H54 (cell line): Measurements from ENCODE around the gene TULP4.

Experiments used
- DNase-seq: peaks from one replicate; pipeline ENCODE4 v3.0.0; 2011; ENCODE audit warnings: low spot score, mixed read lengths; ENCODE audit not compliant: insufficient read length
- FAIRE-seq: peaks from 3 replicates; lab custom pipeline; 2011; peaks lifted over from hg19 to GRCh38; lab: Jason Lieb, UNC
- POLR2A ChIP-seq: IDR thresholded peaks from 2 replicates; pipeline ENCODE4 v1.6.1; 2011; ENCODE audit warnings: low read depth, mild to moderate bottlenecking, low read length

Gene TULP4

DNA sequence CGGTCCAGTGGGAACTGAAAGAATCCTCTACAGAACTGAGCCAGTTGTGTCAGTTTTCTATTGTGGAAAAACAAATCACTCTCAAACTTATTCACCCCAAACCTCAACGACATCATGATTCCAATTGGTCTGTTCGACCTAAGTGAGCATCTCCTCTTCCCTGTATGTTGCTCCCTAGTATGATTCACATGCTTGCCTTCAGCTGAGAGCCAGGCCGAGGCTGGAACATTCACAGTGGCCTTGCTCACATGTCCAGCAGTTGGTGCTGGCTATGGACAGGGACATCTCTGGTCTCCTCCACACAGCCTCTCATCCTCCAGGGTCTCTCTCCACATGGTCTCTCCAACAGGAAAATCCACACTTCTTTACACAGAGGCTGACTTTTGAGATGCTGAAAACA lies 219.3 kb downstream of the TULP4 start:
- no peak for TF ChIP-seq POLR2A
- no peak for DNase-seq
- no peak for FAIRE-seq

GRCh38 chr6:158531970-158532369 lies 219.7 kb downstream of the TULP4 start:
- no peak for FAIRE-seq
- TF ChIP-seq POLR2A, result no peak
- DNase-seq, result no peak

GRCh38 chr6:158536084-158536890 lies 224.0 kb downstream of the TULP4 start:
- TF ChIP-seq POLR2A, result no peak
- FAIRE-seq (no peak), DNase-seq (peak; percentile 65)

GRCh38 chr6:158536891-158537798 lies 224.9 kb downstream of the TULP4 start:
- no peak for TF ChIP-seq POLR2A
- DNase-seq (peak; percentile 22), FAIRE-seq (no peak)

- DNase-seq (no peak), FAIRE-seq (no peak)
- no peak for TF ChIP-seq POLR2A
These were observed 226.5 kb downstream of the TULP4 start for GRCh38 chr6:158538741-158539140.

GRCh38 chr6:158539413-158539812 lies 227.1 kb downstream of the TULP4 start:
- DNase-seq (no peak), FAIRE-seq (no peak)
- TF ChIP-seq POLR2A, result no peak

- no peak for FAIRE-seq
- no peak for TF ChIP-seq POLR2A
- no peak for DNase-seq
These were observed 227.6 kb downstream of the TULP4 start for GRCh38 chr6:158539881-158540280.

GRCh38 chr6:158543606-158544185 lies 231.4 kb downstream of the TULP4 start:
- no peak for DNase-seq
- no peak for TF ChIP-seq POLR2A
- no peak for FAIRE-seq

GRCh38 chr6:158544428-158544827 lies 232.2 kb downstream of the TULP4 start:
- no peak for TF ChIP-seq POLR2A
- no peak for DNase-seq
- FAIRE-seq, result no peak

DNA sequence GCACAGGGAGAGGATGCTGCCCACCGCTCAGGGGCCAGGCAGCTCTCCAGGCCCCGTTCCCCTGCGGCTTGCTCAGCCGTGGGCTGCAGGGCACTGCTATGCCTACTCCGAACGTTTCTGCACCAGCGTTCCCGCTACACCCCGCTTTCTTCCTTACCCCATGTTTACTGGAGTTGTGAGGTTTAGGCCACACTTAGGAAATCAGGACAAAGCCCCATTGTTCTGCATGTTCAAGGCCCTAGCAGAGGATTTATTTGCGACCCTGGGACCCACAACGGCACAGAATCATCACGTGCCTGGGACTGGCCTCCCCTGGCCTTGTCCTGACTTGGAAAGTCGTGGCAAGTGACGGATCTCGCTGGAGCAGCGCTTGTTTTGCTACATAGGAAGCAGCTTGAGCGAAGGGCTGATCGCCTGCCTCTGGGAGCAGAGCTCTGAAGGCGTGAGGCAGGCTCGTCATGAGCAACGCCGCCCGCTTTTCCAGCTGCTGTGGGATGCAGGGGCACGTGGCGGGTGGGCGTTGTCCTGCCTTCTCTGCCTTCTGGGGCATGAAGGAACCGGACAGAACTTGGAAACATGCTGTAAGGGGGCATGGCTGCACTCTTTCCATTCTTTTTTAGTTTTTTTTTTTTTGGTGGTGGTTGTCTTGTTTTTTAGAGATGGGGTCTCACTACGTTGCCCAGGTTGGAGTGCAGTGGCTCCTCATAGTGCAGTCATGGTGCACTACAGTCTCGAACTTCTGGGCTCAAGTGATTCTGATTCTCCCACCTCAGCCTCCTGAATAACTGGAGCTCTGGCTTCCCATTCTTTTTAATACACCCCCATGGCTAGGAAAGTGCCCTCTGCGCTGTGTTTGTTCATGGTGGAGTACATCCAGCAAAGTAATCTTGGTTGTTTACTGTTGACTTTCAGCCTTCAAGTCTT lies 233.0 kb downstream of the TULP4 start:
- DNase-seq (no peak), FAIRE-seq (no peak)
- TF ChIP-seq POLR2A, result no peak

GRCh38 chr6:158548418-158549161 lies 236.3 kb downstream of the TULP4 start:
- TF ChIP-seq POLR2A, result no peak
- FAIRE-seq (no peak), DNase-seq (no peak)

DNA sequence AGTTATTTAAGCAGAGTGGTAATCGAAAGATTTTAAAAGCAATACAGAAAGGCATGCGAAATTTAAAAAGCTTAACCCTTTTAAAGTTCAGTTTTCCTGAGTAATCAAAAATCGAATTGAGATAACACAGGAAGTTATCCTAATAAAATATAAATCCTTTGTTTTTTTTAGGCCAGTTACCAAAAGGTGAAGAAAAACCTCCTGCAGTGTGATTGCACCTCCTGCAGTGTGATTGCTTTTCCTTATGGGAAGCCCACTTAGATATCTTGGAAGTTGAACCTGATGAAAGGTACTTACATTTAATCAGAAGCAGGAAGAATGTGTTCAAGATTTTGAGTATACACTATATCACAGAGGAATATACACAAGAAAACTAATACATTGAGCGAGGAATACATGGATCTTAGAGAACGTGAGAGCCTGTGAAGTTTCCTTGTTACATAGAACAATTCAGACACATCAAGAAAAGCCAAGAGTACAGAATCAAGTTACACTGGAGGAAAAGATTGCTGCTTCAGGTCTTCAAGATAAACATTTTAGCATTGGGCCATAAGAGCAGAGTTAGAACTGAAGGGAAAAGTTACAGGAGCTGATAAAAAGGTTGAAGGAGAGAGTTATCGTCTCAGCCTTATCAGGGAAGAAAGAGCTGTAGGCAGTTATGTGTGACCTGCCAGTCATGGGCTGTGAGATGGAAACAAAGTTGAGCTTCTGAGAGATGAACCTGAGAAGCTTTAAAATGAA lies 240.0 kb downstream of the TULP4 start:
- TF ChIP-seq POLR2A, result no peak
- FAIRE-seq (no peak), DNase-seq (no peak)
